Heart left ventricle (tissue), 16 donors: ENCODE data around the gene SMO. TPM values are rescaled to one million over a fixed set of nuclear protein-coding genes. Genes with fewer than 3 reads are reported as not detected.

Experiments
- ATAC-seq, 4 donors: fragments of 200-7000 bp; cut with Tn5 transposase; one replicate each; pipeline ENCODE4 v1.9.1; 2020 to 2022; ENCODE audit warnings: moderate library complexity in 4 of 4, mild to moderate bottlenecking in 3 of 4, moderate number of reproducible peaks in 1 of 4
- DNase-seq, 5 donors: peaks; one replicate each; pipeline ENCODE4 v3.0.0-alpha.2; 2020
- H3K27ac ChIP-seq, 12 donors: fragments of 200-600 bp; sonication (generic) in 4 of 12; one replicate each; pipeline versions ENCODE4 v1.5.0 to v1.8.0; 2016 to 2022; ENCODE audit warnings: mild to moderate bottlenecking in 2 of 12
- H3K27me3 ChIP-seq, 9 donors: fragments of 200-600 bp; sonication (generic) in 2 of 9; one replicate each; pipeline versions ENCODE4 v1.5.1 to v1.8.0; 2016 to 2022; ENCODE audit warnings: mild to moderate bottlenecking in 3 of 9
- H3K36me3 ChIP-seq, 9 donors: fragments of 200-600 bp; sonication (generic) in 2 of 9; one replicate each; pipeline versions ENCODE4 v1.5.0 to v1.8.0; 2018 to 2022; ENCODE audit warnings: mild to moderate bottlenecking in 2 of 9
- H3K4me1 ChIP-seq, 12 donors: fragments of 200-600 bp; sonication (generic) in 4 of 12; one replicate each; pipeline versions ENCODE4 v1.5.0 to v1.8.0; 2016 to 2022; ENCODE audit warnings: mild to moderate bottlenecking in 3 of 12
- H3K4me3 ChIP-seq, 12 donors: fragments of 200-600 bp; sonication (generic) in 4 of 12; one replicate each; pipeline versions ENCODE4 v1.5.0 to v1.8.0; 2017 to 2022; ENCODE audit warnings: mild to moderate bottlenecking in 9 of 12, moderate library complexity in 4 of 12
- H3K9me3 ChIP-seq, 12 donors: fragments of 200-600 bp; sonication (generic) in 4 of 12; one replicate each; pipeline versions ENCODE4 v1.5.0 to v1.8.0; 2016 to 2022; ENCODE audit warnings: mild to moderate bottlenecking in 1 of 12
- POLR2A ChIP-seq, 2 donors: fragments of 450-650 bp; IDR thresholded peaks; one replicate each; pipeline ENCODE4 v1.6.1; 2017; ENCODE audit warnings: antibody characterized with exemption in 2 of 2, mild to moderate bottlenecking in 2 of 2, moderate library complexity in 2 of 2
- WGBS, 4 donors: extraction: QIAGEN DNeasy Blood & Tissue Kit in 2 of 4; methylation state at CpG; one replicate each; pipeline versions ENCODE4 v1.1.5 to v1.1.7; 2013 to 2018; 5-methylcytosine and 5-hydroxymethylcytosine counted together
- intact Hi-C, 10 donors: fragments of 100-400 bp; cut with DNase I; formaldehyde crosslinking; loops; one replicate each; pipeline versions ENCODE4 v1.11.1 to v1.14.2; 2022
- polyA plus RNA-seq, 2 donors: library from polyadenylated mRNA; stranded (reverse); fragments of 200-250 nt; gene quantifications; one replicate each; pipeline ENCODE4 v1.2.3, GENCODE V29; 2013
- total RNA-seq, 9 donors: library from RNA; depleted of rRNA in 2 of 9; stranded (reverse); fragments of >200 nt in 2 of 9; fragmentation: NEBNext Ultra II Directional in 3 of 9; extraction: Animal tissue kit (Norgen Biotek cat#: 25700) in 3 of 9; gene quantifications; one replicate each; pipeline versions ENCODE4 v1.1.0 to v1.2.4, GENCODE V29; 2016 to 2023
- TF ChIP-seq, protein P1 (sequence below), 12 donors: fragments of 200-600 bp; sonication (generic) in 4 of 12; IDR thresholded peaks; one replicate each; pipeline versions ENCODE4 v1.5.0 to v1.8.0; 2018 to 2022; ENCODE audit warnings: antibody characterized with exemption in 12 of 12, mild to moderate bottlenecking in 5 of 12
- donor health status: ischemic (EF 13 %, LVEDD 7.1; RV severe dilation, severe dysfunction).
- donor health status: healthy with polysubstance abuse.
- donor health status: DM: no; HTN: yes; CAD: no.
- donor health status: DM: no; HTN: no; CAD: no.
- donor health status: ischemic (EF 25% LVEDD 6.9; RV normal size, moderate dysfunction).
- donor health status: ischemic (EF 25% LVEDD 5.7; RV mildly dilated, moderate dysfunction).
- donor health status: healthy.
- donor health status: DM: yes; HTN: yes; CAD: no.
- donor health status: ischemic (EF 35%, LVEDD 5.7; RV mildly dilated, moderate dysfunction).
- donor health status: nonischemic (EF 11% LVEDD 7.7; RV severe dilation, severe dysfunction).
- donor health status: DM: yes; HTN: yes; CAD: no.
- donor health status: PGD.
- donor health status: ischemic (EF 29% LVEDD 5.4; RV normal size, mild dysfunction).
- donor health status: nonischemic (EF 23%, LVEDD 6.1; RV moderate dilation, normal function).

SMO gene
- total and polyA plus RNA-seq, 11 donors = 1.7 to 7.3 (median 3.9) TPM

GRCh38 chr7:129202058-129202777 is 13.8 kb downstream of the SMO start:
- WGBS, 4 donors = 76 to 84% (median 79%) methylated on average over 8 of the region's 8 CpGs
- ATAC-seq (peak in 3 of 4 donors; percentile 29 to 71 (median 58)), DNase-seq (peak in 1 of 5 donors; percentile 51)
- TF ChIP-seq, protein P1, sequence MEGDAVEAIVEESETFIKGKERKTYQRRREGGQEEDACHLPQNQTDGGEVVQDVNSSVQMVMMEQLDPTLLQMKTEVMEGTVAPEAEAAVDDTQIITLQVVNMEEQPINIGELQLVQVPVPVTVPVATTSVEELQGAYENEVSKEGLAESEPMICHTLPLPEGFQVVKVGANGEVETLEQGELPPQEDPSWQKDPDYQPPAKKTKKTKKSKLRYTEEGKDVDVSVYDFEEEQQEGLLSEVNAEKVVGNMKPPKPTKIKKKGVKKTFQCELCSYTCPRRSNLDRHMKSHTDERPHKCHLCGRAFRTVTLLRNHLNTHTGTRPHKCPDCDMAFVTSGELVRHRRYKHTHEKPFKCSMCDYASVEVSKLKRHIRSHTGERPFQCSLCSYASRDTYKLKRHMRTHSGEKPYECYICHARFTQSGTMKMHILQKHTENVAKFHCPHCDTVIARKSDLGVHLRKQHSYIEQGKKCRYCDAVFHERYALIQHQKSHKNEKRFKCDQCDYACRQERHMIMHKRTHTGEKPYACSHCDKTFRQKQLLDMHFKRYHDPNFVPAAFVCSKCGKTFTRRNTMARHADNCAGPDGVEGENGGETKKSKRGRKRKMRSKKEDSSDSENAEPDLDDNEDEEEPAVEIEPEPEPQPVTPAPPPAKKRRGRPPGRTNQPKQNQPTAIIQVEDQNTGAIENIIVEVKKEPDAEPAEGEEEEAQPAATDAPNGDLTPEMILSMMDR (IDR thresholded peaks at IDR 0.05) = no peak
- no peak for TF ChIP-seq POLR2A (IDR thresholded peaks at IDR 0.05)
- no peak overlapping the region for H3K4me3 ChIP-seq
- H3K4me1 ChIP-seq = peaks cover 0 to 4% (median 0%) of the 10 kb centered on the region in 12 donors
- H3K27ac ChIP-seq = no peak overlapping the region
- no peaks in the 10 kb centered on the region for H3K27me3 ChIP-seq
- intact Hi-C loops = no loop called here
- H3K9me3 ChIP-seq = no peaks in the 10 kb centered on the region
- peaks cover 0 to 17% (median 4%) of the 10 kb centered on the region in 9 donors for H3K36me3 ChIP-seq

GRCh38 chr7:129203050-129203741 is 14.8 kb downstream of the SMO start:
- no peak overlapping the region for H3K4me3 ChIP-seq
- H3K27ac ChIP-seq = no peak overlapping the region
- H3K9me3 ChIP-seq = no peaks in the 10 kb centered on the region
- no peaks in the 10 kb centered on the region for H3K4me1 ChIP-seq
- 71 to 89% (median 84%) methylated on average over 11 to 14 of the region's 14 CpGs for WGBS, 4 donors
- TF ChIP-seq, protein P1 (IDR thresholded peaks at IDR 0.05) = no peak
- peak in 1 of 4 donors; percentile 27 for ATAC-seq
- H3K36me3 ChIP-seq = peaks cover 0 to 20% (median 4%) of the 10 kb centered on the region in 9 donors
- no peak for DNase-seq
- no peaks in the 10 kb centered on the region for H3K27me3 ChIP-seq
- intact Hi-C loops = no loop called here

DNA sequence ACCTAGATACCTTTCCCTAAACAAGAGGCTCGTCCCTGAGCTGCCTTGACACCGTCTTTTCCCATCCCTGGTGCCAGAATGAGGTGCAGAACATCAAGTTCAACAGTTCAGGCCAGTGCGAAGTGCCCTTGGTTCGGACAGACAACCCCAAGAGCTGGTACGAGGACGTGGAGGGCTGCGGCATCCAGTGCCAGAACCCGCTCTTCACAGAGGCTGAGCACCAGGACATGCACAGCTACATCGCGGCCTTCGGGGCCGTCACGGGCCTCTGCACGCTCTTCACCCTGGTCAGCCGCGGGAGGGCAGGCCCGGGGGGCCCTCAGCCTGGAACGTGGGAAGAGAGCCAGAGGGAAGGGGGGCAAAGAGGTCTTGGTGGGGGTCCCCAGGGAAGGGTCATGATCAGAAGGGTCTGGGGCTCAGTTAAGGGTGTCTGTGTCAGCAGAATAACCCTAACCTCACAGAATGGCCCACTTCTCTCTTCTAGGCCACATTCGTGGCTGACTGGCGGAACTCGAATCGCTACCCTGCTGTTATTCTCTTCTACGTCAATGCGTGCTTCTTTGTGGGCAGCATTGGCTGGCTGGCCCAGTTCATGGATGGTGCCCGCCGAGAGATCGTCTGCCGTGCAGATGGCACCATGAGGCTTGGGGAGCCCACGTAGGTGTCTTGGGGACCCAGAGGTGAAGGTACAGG is 16.8 kb downstream of the SMO start:
- 88 to 92% (median 91%) methylated on average over 25 to 29 of the region's 29 CpGs for WGBS, 4 donors
- Histone ChIP-seq H3K9me3 (no peaks in the 10 kb centered on the region), H3K27ac (no peak overlapping the region), H3K27me3 (no peaks in the 10 kb centered on the region), H3K4me1 (no peaks in the 10 kb centered on the region), H3K4me3 (no peak overlapping the region), H3K36me3 (peaks cover 0 to 26% (median 4%) of the 10 kb centered on the region in 9 donors)
- no peak for DNase-seq
- no peak for ATAC-seq
- intact Hi-C loops = loop anchor here in 1 of 10 donors (5.0 kb wide), 1 partner anchor 43 kb away; no protein-coding TSS in a partner anchor
- TF ChIP-seq, protein P1 (IDR thresholded peaks at IDR 0.05) = no peak
- TF ChIP-seq POLR2A (IDR thresholded peaks at IDR 0.05) = no peak
